Measurements from ENCODE around the gene EMP1.

Gene EMP1

DNA sequence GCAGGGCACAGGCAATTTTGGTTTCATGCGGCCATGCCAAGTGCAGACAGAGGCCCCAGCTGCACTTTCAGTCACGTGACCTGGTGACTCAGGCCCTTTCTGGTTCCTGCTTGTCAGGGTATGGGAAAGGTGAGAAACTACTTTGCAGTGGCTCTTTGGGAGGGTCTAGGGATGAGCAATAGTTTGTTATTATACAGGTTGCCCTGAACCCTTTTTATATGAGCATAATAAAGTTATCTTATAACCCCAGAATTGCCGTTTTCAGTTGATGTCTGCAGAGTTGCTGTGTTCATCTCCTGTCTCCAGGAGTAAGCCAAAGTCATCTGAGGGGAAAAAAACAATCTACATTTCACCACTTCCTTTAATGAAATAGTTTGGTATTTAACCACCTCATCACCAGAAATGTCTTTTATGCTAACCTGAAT lies 30.9 kb upstream of the EMP1 start:
- DNase-seq (ENCODE audit: extremely low read depth, low read depth), result no peak
- TF ChIP-seq, protein P1, sequence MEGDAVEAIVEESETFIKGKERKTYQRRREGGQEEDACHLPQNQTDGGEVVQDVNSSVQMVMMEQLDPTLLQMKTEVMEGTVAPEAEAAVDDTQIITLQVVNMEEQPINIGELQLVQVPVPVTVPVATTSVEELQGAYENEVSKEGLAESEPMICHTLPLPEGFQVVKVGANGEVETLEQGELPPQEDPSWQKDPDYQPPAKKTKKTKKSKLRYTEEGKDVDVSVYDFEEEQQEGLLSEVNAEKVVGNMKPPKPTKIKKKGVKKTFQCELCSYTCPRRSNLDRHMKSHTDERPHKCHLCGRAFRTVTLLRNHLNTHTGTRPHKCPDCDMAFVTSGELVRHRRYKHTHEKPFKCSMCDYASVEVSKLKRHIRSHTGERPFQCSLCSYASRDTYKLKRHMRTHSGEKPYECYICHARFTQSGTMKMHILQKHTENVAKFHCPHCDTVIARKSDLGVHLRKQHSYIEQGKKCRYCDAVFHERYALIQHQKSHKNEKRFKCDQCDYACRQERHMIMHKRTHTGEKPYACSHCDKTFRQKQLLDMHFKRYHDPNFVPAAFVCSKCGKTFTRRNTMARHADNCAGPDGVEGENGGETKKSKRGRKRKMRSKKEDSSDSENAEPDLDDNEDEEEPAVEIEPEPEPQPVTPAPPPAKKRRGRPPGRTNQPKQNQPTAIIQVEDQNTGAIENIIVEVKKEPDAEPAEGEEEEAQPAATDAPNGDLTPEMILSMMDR (IDR thresholded peaks at IDR 0.05; ENCODE audit: low read depth, low read length), result no peak

DNA sequence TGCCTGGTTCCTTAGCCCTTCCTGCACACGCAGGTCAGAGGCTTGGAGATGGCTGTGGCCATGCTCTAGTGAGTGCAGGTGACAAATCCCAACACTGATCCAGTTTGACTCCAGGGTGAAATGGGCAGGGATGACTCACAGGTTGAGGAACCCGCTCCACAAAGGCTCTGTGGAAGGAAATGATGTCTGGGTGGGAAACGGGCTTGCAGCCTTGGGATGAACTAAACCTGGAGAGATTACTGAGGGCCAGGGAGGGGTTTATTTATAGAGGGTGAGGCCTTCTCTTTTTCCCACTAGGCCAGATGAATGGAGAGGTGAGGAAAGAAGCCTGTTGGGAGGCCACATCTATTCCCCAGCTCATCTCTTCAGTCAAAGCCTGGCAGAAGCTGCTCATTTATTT lies 29.3 kb upstream of the EMP1 start:
- TF ChIP-seq, protein P1 (IDR thresholded peaks at IDR 0.05; ENCODE audit: low read depth, low read length), result no peak
- DNase-seq (ENCODE audit: extremely low read depth, low read depth), result no peak

DNA sequence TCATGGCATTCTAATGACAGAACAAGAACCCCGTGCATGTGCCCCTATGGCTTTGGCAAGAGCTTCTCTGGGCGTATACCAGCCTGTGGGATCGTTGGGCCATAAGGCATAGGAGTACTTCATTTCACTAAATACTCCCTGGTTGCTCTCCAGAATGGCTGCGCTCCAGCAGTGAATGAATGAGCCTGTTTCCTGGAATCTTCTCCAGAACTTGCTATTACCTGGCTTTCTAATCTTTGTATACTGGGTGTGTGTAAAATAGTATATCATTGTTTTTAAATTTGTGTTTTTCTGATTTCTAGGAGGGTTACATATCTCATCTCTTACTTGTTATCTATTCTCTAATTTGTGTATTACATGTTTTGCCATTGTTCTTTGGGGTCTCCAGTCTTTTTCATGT lies 28.6 kb upstream of the EMP1 start:
- TF ChIP-seq, protein P1 (IDR thresholded peaks at IDR 0.05; ENCODE audit: low read depth, low read length), result no peak

DNA sequence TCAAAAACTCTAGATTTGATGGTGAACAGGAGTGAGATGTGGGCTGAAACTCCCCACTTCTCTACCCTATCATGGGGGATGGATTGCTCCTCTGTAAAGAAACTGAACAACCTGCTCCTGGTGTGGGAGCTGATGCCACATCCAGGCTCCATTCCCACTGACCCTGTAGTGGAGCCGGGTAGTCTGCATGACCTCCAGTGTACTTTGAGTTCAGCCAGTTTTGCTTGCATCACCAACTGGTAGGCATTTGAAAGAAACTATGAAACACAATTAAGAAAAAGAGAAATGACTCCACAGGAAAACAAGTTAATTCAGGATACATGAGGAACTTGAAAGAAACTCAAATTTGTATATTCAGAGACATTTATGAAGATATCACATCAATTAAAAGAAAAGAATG lies 27.3 kb upstream of the EMP1 start:
- TF ChIP-seq, protein P1 (IDR thresholded peaks at IDR 0.05; ENCODE audit: low read depth, low read length), result no peak
- no peak for DNase-seq (ENCODE audit: extremely low read depth, low read depth)

More for the DNA sequence above, 28.6 kb upstream of the EMP1 start:
- DNase-seq (ENCODE audit: extremely low read depth, low read depth), result no peak

DNA sequence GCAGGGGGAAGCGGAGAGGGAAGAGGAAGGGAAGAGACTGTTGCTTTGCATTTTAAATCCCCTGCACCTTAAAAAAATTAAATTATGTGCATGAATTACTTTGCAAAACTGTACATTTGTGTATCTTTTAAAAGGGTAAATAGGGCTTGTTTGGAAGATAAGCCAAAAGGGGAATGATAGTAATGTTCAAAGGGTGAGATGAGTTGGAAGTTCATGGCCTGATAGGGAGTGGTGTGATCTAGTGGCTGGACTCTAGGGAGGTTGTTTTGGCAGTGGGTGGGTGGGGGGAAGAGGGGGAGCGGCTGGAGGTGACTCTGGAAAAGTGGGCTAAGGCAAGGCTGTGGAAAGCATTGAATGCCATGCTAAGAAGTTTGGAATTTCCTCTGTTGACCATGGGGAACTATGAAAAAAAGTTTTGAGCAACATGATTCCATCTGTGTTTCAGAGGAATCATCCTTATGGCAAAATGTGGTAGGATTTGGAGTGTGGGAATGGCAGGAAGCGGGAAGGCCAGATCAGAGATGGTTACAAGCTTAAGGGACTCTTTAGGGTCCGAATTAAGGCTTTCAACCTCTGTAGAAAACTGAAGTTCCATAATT lies 25.5 kb upstream of the EMP1 start:
- TF ChIP-seq, protein P1 (IDR thresholded peaks at IDR 0.05; ENCODE audit: low read depth, low read length), result no peak
- no peak for DNase-seq (ENCODE audit: extremely low read depth, low read depth)

DNA sequence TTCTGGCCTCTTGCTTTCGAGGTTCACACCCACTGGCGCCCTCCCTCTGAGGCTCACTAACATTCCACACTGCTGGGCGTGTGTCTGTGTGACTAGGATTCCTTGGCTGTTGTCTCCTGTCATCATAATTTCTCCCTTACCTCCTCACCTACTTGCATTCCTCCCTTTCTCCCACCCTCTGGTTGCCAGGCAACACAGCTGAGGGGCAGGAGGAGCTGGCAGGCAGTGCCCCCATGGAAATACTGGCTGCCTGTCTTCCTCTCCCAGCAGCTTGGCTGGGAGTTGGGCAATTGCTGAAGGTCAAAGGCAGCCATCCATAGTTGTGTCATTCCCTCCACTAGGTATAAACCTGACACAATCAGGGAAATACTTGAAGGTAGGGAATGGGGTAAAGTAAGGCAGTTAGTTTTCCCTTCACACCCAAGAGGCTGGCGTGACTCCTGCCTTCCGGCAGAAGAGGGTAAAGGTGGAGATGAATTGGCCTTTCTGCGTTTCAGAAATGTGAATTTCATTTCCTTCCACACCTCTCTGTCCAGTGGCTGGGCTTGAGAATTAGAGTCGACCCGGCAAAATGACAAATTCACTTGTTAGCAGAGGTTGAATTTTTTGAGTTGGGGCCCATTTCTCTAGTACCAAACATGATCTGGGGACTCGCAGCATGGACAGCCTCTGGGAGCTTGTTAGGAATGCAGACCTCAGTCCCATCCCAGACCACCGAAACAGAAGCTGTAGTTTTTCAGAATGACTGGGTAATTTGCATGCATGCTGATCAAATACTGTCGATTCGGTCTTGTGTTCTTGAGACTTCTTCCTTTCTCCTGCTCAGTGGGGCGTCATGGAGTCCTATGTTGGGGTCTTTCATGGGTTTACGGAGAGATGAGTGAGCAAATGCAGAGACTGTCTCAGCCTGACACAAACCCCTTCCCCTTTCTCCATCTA lies 24.3 kb upstream of the EMP1 start:
- TF ChIP-seq, protein P1 (IDR thresholded peaks at IDR 0.05; ENCODE audit: low read depth, low read length), result no peak
- no peak for DNase-seq (ENCODE audit: extremely low read depth, low read depth)

Data from AG09319 (cell line).